HG03354 (cell line): ENCODE measurements around the gene TRIM29.
A peak's percentile ranks its signal among the peaks of the same experiment; 100 is the strongest.

Experiments used
- ATAC-seq: cut with Tn5 transposase; IDR thresholded peaks from one replicate; pipeline ENCODE4 v1.9.1; 2021; ENCODE audit warnings: mild to moderate bottlenecking; ENCODE audit not compliant: unreplicated experiment, poor library complexity, severe bottlenecking

The TRIM29 gene

DNA sequence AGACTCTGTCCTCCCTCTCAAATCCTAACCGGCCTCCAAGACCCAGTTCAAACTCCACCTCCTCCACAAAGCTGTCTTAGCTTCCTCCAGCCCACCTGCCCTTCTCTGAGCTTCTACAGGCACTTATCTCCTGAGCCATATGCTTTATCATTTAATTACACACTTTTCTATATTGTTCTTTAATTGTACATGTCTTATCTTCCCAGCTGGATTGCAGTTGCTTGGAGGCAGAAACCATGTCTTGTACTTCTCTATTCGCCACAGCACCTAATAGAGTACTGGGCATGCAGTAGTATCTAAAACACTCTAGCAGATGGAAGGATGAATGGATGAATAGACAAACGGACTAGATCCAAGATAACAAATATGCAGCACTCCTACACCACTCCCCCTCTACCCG, 11.3 kb downstream of the TRIM29 start:
- ATAC-seq = no peak

DNA sequence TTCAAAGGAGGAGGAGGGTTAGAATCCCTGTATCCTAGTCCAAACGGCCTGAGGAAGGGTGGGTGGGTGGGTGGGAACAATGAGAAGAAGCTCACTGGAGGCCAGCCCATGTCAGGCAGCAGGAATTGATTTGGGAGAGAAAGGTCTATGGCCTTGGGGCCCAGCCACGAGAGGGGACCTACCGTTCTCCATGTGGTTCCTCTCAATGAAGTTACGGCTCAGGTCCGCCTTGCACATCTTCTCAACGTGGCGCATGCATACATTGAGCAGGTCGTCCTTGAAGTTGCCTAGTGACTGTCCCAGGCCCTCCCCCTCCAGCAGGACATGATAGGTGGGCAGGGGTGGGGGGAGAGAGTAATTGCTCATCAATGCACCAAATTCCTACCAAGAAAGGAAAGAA, 12.4 kb downstream of the TRIM29 start:
- no peak for ATAC-seq

DNA sequence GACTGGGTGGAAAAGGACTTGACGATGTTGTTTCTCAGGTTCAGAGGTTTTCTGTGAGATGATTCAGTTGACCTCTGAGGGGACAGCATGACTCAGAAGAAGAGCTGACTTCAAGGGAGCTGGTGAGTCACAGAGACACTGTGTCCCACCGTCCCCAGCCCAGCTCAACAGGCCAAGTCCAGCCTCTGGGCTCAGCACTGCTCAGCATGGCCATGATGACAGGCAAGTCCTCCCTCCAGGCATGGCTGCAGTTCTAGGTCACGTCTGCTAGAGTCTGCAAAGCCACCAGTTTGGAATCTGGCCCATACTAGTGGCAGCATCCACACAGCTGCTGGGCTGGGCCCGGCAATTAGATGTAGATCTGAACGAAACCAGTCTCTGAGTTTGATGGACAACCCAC, 12.9 kb downstream of the TRIM29 start:
- ATAC-seq = no peak

DNA sequence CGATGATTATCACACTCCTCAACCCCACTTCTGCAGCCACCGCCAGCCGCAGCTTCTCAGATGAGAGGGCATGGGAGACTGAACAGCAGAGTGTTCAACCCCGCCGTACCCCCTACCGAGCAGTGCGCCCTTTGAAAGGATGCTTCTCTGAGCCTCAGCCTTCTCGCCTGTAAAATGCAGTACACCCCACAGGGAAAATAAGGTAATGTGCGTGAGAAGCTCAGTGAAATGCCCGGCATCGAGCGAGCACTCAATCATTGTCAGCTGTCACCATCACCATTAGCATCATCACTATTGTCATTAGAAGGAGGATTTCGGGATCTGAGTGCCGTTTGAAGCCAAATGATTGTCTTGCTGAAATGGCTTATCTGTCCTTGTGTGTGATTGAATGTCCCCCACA, 13.6 kb downstream of the TRIM29 start:
- ATAC-seq = no peak

DNA sequence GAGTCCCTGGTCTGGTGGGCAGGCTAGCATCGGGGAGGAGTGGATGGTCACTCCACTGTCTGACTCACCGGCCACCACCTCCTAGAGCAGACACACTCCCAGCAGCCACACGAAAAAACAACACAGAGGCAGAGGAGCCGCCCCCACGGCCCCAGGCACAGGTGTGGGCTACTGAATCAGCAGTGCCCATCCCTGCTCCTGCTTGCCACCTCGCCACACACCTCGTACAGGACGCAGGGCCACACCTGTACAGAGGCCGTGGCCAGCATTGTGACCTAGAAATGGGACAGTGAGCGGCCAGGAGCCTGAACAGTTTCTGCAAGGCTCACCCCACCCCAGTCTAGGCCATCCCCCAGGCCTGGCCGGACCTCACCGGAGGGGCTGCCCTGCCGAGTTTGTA, 14.0 kb downstream of the TRIM29 start:
- ATAC-seq = no peak

DNA sequence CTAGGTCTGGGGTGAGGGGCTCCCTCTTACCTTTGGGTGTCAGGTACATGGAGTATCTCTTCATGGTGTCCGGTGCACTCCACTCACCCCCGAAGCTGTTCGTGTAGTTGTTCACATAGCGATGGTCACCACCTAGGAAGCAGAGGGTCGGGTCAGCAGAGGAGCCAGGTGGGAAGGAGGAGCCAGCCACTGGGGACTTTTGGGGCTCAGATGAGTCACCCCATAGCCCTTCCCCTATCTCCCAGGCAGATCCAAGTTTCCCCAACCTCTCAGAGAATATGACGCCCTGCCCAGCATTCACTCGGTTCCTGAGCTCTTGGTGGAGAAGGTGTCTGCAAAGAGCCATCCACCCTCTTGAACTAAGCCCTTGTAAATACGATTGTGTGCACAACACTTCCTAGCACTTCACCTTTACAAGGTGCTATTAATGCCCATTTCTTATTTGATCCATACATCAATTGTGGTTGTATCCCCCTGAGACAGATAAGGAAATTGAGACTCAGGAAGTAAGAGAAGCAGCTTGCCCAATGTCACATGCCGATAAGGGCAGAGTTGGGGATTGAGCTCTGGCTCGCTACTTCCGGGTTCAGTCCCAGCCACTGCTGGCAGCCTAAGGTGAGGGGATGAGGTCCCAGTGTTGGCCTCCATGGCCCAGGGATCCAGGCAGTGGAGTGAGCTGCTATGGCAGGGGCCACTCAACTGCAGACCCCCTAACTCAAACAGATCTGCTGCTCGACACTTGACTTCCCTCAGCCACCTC, 14.8 kb downstream of the TRIM29 start:
- no peak for ATAC-seq

DNA sequence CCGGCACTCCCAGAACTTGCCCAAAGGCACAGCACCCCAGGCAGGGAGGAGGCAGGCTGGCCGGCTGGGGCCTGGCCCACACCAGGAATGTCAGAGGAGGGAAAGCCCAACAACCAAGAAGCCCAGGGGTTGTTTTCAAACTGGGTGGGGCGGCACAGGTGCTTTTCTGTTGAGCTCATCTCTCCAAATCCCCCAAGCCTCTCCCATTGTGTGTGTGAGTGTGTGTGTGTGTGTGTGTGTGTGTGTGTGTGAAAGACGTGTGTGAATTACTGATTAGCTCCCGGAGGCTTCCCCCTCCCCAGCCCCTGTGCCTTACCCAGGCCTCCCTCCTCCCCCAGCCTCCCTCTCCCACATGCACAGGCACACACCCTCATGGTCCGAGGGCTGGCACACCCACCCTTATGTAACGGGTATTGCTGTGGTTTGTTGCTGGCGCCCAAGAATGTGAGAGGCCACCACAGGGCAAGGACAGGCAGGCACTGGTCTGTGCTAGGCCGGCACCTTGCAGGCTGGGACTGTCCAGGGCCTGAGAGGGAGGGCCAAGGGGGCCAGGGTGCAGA, 15.9 kb downstream of the TRIM29 start:
- ATAC-seq = no peak

DNA sequence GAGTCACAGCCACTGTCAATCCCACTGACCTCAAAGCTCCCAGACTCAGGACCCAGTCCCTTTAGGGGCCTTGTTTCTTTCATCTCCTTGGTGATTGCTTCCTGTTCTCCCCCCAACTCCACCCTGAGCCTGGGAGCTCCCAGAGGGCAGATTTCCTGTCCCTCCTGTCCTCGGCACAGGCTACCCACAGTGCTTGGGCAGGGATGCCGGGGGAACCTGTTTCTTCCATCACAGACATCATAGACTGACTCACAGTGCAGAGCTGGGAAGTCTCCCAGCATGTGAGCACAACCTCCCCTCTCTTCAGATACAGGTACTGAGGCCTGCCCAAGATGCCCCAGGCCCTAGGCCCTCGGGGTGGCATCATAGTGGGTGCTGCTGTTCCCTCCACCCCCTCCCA, 16.6 kb downstream of the TRIM29 start:
- ATAC-seq = no peak

DNA sequence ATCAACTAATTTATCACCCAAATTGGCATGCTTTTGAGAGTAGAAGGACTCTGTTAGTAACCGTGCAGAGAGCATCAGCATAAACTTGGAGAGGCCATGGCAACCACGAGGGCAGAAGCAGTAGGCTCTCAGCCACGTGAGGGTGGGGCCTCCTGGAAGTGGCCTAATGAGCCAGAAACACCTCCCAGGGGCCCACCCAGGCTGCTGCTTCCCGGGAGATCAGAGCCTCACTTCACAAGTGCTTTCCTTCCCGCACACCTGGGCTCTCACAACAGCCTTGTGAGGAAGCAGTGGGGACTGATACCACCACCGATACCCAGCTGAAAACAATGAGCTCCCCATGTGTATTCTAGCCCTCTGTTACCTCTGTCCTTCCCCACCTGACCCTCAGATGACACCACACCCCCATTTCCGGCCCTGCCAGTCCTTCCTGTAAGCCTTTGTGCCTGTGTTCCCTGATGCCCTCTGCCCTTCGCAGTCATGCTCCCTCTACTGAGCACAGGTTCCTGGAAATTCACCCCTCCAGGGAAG, 17.0 kb downstream of the TRIM29 start:
- ATAC-seq = no peak

DNA sequence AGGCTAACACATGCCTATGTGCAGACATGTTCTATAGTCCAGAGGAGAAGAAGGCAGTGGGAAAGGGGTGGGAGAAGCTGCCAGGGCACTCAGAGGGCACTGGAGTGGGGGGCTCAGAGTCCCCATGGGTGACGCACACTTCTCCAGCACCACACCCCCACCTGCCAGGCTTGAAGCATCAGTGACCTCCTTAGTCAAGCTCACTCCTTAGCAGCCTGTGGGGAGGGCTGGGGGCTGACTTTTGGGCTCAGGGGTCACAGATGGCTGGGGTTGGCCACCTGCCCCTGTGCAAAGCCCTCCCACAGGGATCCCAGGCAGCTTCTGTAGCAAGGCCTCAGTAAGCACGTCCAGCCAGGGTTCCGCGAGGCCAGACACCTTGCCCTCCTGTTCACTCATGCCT, 18.8 kb downstream of the TRIM29 start:
- no peak for ATAC-seq

DNA sequence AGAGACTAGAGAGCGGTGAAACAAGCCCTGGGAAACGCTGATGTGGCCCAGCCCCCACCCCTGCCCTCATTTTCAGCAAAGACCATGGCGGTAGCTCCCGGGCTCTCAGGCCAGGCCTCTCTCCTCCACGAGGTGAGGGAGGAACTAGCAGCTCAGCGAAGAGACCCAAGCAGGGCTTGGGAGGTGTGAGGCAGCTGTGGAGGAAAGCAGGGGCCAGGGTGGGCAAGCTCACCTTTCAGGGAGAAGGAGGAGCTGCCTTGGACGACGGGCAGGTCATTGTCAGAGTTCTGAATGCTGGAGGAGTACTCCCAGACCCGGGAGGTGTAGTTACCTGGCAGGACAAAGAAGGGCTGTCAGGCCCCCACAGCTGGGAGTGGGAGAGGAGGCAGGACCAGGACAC, 19.9 kb downstream of the TRIM29 start:
- ATAC-seq = no peak

DNA sequence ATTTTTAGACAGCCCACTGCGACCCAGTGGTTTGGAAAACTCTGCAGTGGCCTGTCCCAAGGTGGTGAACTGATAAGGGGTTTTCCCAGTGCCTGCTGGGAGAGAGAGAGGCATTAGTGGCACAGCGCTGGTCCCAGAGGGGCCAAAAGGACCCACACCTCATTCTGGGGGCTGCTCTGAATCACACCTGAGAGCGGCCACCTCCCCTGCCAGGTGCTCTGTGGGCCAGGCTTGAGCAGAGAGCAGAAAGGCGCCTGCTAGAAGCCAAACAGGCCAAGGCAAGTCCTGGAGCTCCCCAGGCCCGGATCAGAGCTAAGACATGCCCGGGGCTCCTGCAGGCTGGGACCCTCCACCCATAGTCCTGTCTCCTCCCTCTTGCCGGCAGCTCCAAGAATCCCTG, 20.9 kb downstream of the TRIM29 start:
- ATAC-seq = no peak

DNA sequence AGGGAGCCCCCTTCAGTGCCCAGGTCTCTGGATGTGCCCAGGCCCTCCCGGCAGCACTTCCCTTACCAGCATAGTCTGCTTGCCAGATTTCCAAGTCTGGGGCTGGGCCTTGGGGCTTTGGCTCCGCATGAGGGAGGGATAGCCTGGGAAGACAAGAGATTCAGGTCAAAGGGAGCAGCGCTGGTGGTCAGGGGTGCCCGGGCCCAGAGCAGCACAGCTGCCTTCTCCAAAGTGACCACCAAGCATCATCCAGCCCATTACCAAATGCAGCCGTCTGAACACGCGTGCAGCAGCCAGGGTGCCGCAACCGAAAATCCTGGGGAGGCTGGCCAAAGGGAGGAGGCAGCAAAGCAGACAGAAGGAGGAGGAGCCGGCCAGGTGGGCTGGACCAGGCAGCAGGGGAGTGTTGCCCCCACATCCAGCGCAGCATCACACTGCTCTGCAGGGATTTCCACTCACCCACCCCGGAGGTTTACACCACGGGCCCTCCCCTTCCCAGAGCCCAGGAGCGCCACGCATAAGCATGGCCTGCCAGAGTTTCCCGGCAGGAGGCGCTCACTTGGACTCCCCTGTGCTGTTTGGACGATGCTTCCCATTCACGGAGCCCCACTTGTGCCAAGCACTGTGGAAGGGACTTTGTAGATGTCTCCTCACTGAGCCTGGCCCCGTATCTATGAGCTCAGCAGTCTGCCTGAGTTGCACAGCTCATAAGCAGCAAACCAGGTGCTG, 22.5 kb downstream of the TRIM29 start:
- no peak for ATAC-seq

DNA sequence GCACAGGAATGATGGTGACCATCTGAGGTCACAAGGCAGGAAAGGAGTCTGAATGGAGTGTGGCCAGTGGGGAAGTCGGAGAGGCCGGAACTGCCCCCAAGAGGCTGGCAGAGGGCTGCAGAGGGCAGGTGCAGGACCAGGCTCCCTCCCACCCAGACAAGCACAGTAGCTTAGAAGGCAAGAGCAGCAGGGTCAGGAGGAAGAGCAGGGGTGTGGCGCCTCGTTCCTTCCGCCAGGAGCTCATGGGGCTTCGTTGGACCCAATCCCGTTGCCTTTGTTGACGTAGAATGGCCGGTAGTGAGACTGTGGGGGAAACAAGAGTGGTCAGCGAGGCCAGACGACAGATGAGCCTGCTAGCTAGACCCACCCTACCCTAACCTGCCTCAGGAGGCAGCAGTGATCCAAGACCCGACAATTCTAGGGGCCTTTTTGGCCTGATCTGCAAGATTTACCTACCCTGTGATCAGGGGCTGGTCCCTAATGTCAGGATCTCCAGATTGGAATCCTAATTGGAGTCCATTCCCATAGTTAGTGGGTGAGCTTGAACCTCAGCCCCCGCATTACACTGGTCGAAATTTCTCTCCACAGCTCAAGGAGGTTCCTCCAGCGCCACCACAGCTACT, 25.6 kb downstream of the TRIM29 start:
- no peak for ATAC-seq

DNA sequence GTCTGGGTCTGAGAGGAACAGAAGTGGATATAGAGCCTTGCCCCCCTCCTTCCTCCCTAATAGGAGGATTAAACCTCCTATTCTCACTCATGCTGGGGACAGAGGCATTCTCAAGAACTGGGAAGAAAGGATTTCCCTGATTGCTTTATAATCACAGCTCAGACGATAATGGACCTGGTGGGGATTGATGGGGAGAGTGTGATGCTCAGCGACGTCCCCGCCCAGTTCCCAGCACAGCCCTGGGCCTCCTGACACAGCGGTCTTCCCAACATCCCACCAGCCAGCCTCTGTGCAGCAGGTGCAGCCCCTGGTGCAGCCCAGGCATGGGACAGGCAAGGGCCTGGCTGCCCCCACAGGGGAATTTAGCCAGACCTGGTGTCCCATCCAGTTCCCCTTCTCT, 28.4 kb downstream of the TRIM29 start:
- ATAC-seq = no peak

DNA sequence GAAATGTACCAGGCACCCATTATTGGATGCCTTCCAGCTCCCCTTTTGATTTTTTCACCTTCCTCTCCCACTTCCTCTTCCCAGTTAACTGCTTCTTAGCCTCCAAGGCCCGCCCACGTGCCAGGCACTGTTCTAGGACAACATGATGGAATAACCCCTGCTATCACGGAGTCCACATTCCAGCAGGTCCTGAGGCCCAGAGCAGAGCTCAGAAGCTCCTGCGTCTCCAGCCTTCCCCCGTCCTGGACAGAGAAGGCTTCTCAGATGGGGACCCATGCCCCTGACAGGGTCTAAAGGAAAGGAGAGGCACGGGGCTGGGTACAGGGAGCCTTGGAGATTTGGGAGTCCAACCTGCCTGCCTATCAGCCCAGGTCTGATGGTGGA, 29.1 kb downstream of the TRIM29 start:
- no peak for ATAC-seq

DNA sequence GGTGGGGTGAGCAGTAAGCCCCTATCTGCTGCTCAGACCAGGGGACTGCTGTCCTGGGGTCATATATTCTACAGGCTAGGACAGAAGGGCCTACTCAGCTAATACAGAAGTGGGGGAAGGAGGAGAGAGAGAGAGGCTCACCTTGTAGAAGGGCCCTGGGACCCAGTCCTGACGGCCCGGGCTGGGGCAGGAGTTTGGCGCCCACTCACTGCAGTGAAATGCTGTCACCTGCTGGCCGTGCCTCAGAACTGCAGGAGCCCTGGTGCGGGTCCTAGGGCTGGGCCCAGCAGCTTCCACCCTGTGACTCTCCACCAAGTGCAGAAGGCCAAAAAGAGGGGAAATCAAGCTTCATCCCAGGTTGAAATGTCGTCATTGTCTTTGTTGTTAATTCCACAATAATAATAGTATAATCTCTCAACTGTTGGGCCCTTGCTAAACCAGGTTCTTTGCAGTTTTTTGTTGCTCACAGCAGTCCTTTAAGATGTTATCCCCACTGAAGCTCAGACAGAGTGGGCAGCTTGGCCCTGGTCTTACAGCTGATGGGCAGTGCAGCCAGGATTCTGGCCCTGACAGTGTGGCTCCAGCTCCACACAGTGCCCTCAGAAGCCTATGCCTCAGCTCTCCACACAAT, 29.6 kb downstream of the TRIM29 start:
- peak; percentile 80 for ATAC-seq

DNA sequence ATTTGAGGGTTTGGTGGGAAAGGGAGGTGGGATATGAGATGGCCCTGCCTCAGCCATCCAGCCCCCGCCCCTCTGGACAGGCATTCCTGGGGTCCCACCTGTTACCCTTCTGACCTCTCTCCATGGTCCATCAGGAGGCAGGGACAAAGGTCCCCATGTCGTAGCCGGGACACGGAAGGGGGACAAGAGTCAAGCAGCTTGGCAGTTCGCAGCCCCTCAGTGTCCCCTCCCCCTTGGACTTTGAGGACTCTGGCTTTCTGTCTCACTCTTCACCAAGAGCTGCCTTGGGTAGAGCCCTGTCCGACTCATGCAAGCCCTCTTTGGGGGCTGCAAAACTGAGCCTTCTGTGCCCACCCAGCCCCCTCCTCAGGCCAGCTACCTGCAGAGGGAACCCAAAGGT, 30.2 kb downstream of the TRIM29 start:
- no peak for ATAC-seq

DNA sequence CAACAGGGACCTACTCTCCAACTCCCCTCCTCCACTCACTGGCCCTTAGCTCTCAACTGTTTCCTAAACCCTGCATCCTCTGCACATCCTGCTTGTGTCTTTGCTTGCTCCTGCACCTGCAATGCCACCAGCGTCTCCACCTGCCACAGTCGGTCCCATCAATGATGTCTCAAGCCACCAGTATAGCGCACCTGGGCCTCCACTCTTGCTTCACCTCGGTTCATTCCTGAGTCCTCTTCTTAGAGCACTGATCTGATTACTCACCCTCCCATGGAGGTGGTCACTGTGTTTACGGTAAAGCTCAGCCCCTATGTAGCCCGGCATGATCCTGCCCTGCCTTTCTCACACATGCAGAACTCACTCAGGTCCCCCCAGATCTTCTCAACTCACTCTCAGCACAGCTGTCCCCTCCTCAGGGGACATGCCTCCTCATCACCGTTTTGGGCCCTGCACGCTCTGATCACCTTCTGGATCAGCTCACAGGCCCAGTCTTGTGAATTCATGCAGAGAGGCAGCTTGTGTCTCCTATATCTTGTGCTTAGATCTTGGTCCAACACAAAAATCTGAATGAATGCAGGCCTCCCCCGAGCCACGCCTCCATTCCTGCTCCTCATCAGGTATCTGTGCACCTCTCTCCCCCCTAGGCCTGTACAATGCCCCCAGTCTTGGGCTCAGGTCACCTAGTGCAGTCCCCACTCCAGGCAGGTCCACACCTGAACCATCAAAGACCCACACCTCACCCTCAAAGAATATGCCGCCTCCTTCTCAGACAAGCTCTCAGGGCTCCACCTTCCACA, 31.4 kb downstream of the TRIM29 start:
- no peak for ATAC-seq
